Testis (tissue), 3 donors: ENCODE results near the gene CDH10. TPM values are rescaled to one million over a fixed set of nuclear protein-coding genes. Genes with fewer than 3 reads are reported as not detected.

Experiments
- DNase-seq: peaks from one replicate; pipeline ENCODE4 v3.0.0-alpha.2; 2019
- H3K27ac ChIP-seq, 2 donors: fragments of 200-600 bp; sonication (generic); one replicate each; pipeline ENCODE4 v1.5.1; 2019
- H3K27me3 ChIP-seq: fragments of 200-600 bp; sonication (generic); one replicate; pipeline ENCODE4 v1.5.1; 2019
- H3K36me3 ChIP-seq: fragments of 200-600 bp; sonication (generic); one replicate; pipeline ENCODE4 v1.5.1; 2017; ENCODE audit warnings: low read depth; ENCODE audit errors: missing control alignments
- H3K4me1 ChIP-seq: fragments of 200-600 bp; sonication (generic); one replicate; pipeline ENCODE4 v1.5.1; 2019
- H3K4me3 ChIP-seq, 2 donors: fragments of 200-600 bp; sonication (generic); one replicate each; pipeline ENCODE4 v1.5.1; 2017 to 2019
- H3K9me3 ChIP-seq: fragments of 200-600 bp; sonication (generic); one replicate; pipeline ENCODE4 v1.5.1; 2017
- CTCF ChIP-seq, 3 experiments: fragments of 450-650 bp in 2 of 3; fragments of 200-600 bp in 1 of 3; sonication (generic) in 1 of 3; IDR thresholded peaks; one replicate each; pipeline ENCODE4 v1.5.1; 2016 to 2019; ENCODE audit warnings: antibody characterized with exemption in 3 of 3, mild to moderate bottlenecking in 2 of 3, moderate library complexity in 1 of 3
- POLR2A ChIP-seq: fragments of 450-650 bp; IDR thresholded peaks from one replicate; pipeline ENCODE4 v1.6.1; 2017; ENCODE audit warnings: antibody characterized with exemption, mild to moderate bottlenecking, moderate library complexity
- WGBS, 2 donors: methylation state at CpG; one replicate each; pipeline ENCODE4 v1.1.5; 2018; 5-methylcytosine and 5-hydroxymethylcytosine counted together
- intact Hi-C: fragments of 100-400 bp; cut with DNase I; formaldehyde crosslinking; loops from one replicate; pipeline ENCODE4 v1.15.1; 2023; ENCODE audit warnings: low total_unique reads
- polyA plus RNA-seq: library from polyadenylated mRNA; stranded (reverse); fragments of 350-450 nt; fragmentation: Illumina TruSeq; extraction: RNeasy Lipid Tissue Mini Kit (QIAGEN cat#74804); gene quantifications from one replicate; pipeline ENCODE4 v1.2.3, GENCODE V29; 2014; ENCODE audit warnings: low read depth, low replicate concordance; ENCODE audit not compliant: insufficient read depth
- total RNA-seq, 2 donors: library from RNA; depleted of rRNA; stranded (reverse); fragments of >200 nt; gene quantifications; one replicate each; pipeline ENCODE4 v1.2.3, GENCODE V29; 2016

The CDH10 gene
- total and polyA plus RNA-seq, 3 donors from 2014 or later = 0.74 to 1.4 (median 0.84) TPM

- Histone ChIP-seq H3K9me3 (no peaks in the 10 kb centered on the region), H3K4me1 (no peaks in the 10 kb centered on the region), H3K27me3 (no peaks in the 10 kb centered on the region), H3K4me3 (no peak overlapping the region), H3K36me3 (no peaks in the 10 kb centered on the region), H3K27ac (no peak overlapping the region)
- no peak for DNase-seq
- intact Hi-C loops = no loop called here
- TF ChIP-seq CTCF (IDR thresholded peaks at IDR 0.05) (no peak), POLR2A (no peak)
- WGBS, 2 donors = 52 to 68% methylated on average over 1 of the region's 1 CpG
Observed at GRCh38 chr5:24616566-24616965, 28.2 kb downstream of the CDH10 start.

GRCh38 chr5:24615159-24615558, 29.6 kb downstream of the CDH10 start:
- Histone ChIP-seq H3K36me3 (no peaks in the 10 kb centered on the region), H3K4me3 (no peak overlapping the region), H3K4me1 (no peaks in the 10 kb centered on the region), H3K9me3 (no peaks in the 10 kb centered on the region), H3K27ac (no peak overlapping the region), H3K27me3 (no peaks in the 10 kb centered on the region)
- DNase-seq = no peak
- intact Hi-C loops = no loop called here
- 63 to 66% methylated on average over 4 of the region's 4 CpGs for WGBS, 2 donors
- TF ChIP-seq POLR2A = no peak

- Histone ChIP-seq H3K27ac (no peak overlapping the region), H3K4me1 (no peaks in the 10 kb centered on the region), H3K4me3 (no peak overlapping the region), H3K27me3 (no peaks in the 10 kb centered on the region), H3K36me3 (no peaks in the 10 kb centered on the region), H3K9me3 (no peaks in the 10 kb centered on the region)
- no peak for DNase-seq
- TF ChIP-seq POLR2A = no peak
- no peak for TF ChIP-seq CTCF (IDR thresholded peaks at IDR 0.05)
- intact Hi-C loops = no loop called here
- WGBS, 2 donors = 87 to 91% methylated on average over 14 of the region's 14 CpGs
Observed at GRCh38 chr5:24609706-24610105, 35.1 kb downstream of the CDH10 start.

- no peak overlapping the region for H3K27ac ChIP-seq
- no peak for TF ChIP-seq CTCF (IDR thresholded peaks at IDR 0.05)
- TF ChIP-seq POLR2A = no peak
- no peaks in the 10 kb centered on the region for H3K4me1 ChIP-seq
- 33 to 64% methylated on average over 3 of the region's 3 CpGs for WGBS, 2 donors
- no peak for DNase-seq
- intact Hi-C loops = no loop called here
- no peaks in the 10 kb centered on the region for H3K9me3 ChIP-seq
- H3K36me3 ChIP-seq = no peaks in the 10 kb centered on the region
- H3K27me3 ChIP-seq = no peaks in the 10 kb centered on the region
- no peak overlapping the region for H3K4me3 ChIP-seq
Observed at GRCh38 chr5:24606971-24607370, 37.8 kb downstream of the CDH10 start.

- intact Hi-C loops = no loop called here
- Histone ChIP-seq H3K9me3 (no peaks in the 10 kb centered on the region), H3K4me3 (no peak overlapping the region), H3K36me3 (no peaks in the 10 kb centered on the region), H3K4me1 (no peaks in the 10 kb centered on the region), H3K27ac (no peak overlapping the region), H3K27me3 (no peaks in the 10 kb centered on the region)
- TF ChIP-seq POLR2A (no peak), CTCF (IDR thresholded peaks at IDR 0.05) (no peak)
- 45 to 89% methylated on average over 2 of the region's 2 CpGs for WGBS, 2 donors
- DNase-seq = no peak
Observed at GRCh38 chr5:24602188-24602587, 42.6 kb downstream of the CDH10 start.
